SK-N-MC (cell line): ENCODE data around the gene TRAF6.

Source experiments
- EZH2 ChIP-seq: fragments of 200-600 bp; sonication (generic); IDR thresholded peaks from one replicate; pipeline ENCODE4 v1.6.1; 2017; ENCODE audit warnings: antibody characterized with exemption
- FOXP2 ChIP-seq: optimal IDR thresholded peaks from 2 replicates; pipeline ENCODE3; 2011; ENCODE audit warnings: mild to moderate bottlenecking, moderate library complexity; ENCODE audit not compliant: insufficient read depth; ENCODE audit errors: extremely low read length, control extremely low read depth

- TF ChIP-seq EZH2 = no peak
- TF ChIP-seq FOXP2 = no peak
Measured at GRCh38 chr11:36452236-36452940, 57.7 kb downstream of the TRAF6 start.
